ENCODE measurements around the gene SHROOM3.

Gene SHROOM3

GRCh38 chr4:76571274-76571673 lies 136.2 kb downstream of the SHROOM3 start:
- DNase-seq: no peak

- no peak for DNase-seq
These were observed 137.2 kb downstream of the SHROOM3 start for GRCh38 chr4:76572224-76572623.

GRCh38 chr4:76576824-76577223 lies 141.8 kb downstream of the SHROOM3 start:
- DNase-seq: no peak

GRCh38 chr4:76578002-76578560 lies 143.1 kb downstream of the SHROOM3 start:
- DNase-seq: no peak

- no peak for DNase-seq
These were observed 144.8 kb downstream of the SHROOM3 start for GRCh38 chr4:76579596-76580375.

GRCh38 chr4:76581077-76581962 lies 146.3 kb downstream of the SHROOM3 start:
- no peak for DNase-seq

- DNase-seq: no peak
These were observed 147.2 kb downstream of the SHROOM3 start for GRCh38 chr4:76582074-76582816.

GRCh38 chr4:76582817-76583087 lies 147.7 kb downstream of the SHROOM3 start:
- no peak for DNase-seq

GRCh38 chr4:76584241-76585152 lies 149.5 kb downstream of the SHROOM3 start:
- DNase-seq: no peak

GRCh38 chr4:76585272-76585671 lies 150.2 kb downstream of the SHROOM3 start:
- DNase-seq: no peak

GRCh38 chr4:76585897-76586360 lies 150.9 kb downstream of the SHROOM3 start:
- DNase-seq: peak; percentile 4

GRCh38 chr4:76588274-76588673 lies 153.2 kb downstream of the SHROOM3 start:
- no peak for DNase-seq

- no peak for DNase-seq
These were observed 154.4 kb downstream of the SHROOM3 start for GRCh38 chr4:76589402-76589801.

GRCh38 chr4:76589872-76590797 lies 155.1 kb downstream of the SHROOM3 start:
- no peak for DNase-seq

- DNase-seq: no peak
These were observed 155.8 kb downstream of the SHROOM3 start for GRCh38 chr4:76590798-76591281.

- no peak for DNase-seq
These were observed 157.0 kb downstream of the SHROOM3 start for GRCh38 chr4:76591992-76592391.

GRCh38 chr4:76592460-76592859 lies 157.4 kb downstream of the SHROOM3 start:
- no peak for DNase-seq

- DNase-seq: no peak
These were observed 159.1 kb downstream of the SHROOM3 start for GRCh38 chr4:76594173-76594572.

GRCh38 chr4:76595435-76595834 lies 160.4 kb downstream of the SHROOM3 start:
- no peak for DNase-seq

GRCh38 chr4:76596713-76597112 lies 161.7 kb downstream of the SHROOM3 start:
- no peak for DNase-seq
